Stimulated activated naive CD4-positive, alpha-beta T cell treated with Interleukin-2 at 50 U/mL for 16 hours (primary cell): ENCODE results near the gene POLR2A.
"Not testable (repeated sequence)": the region's sequence is repeated elsewhere in the genome, so short reads cannot be mapped to it uniquely, and the experiment has no call there.

Experiments used
- DNase-seq: peaks from one replicate; lab custom pipeline; 2025; lab: John Stamatoyannopoulos, UW

Gene POLR2A

DNA sequence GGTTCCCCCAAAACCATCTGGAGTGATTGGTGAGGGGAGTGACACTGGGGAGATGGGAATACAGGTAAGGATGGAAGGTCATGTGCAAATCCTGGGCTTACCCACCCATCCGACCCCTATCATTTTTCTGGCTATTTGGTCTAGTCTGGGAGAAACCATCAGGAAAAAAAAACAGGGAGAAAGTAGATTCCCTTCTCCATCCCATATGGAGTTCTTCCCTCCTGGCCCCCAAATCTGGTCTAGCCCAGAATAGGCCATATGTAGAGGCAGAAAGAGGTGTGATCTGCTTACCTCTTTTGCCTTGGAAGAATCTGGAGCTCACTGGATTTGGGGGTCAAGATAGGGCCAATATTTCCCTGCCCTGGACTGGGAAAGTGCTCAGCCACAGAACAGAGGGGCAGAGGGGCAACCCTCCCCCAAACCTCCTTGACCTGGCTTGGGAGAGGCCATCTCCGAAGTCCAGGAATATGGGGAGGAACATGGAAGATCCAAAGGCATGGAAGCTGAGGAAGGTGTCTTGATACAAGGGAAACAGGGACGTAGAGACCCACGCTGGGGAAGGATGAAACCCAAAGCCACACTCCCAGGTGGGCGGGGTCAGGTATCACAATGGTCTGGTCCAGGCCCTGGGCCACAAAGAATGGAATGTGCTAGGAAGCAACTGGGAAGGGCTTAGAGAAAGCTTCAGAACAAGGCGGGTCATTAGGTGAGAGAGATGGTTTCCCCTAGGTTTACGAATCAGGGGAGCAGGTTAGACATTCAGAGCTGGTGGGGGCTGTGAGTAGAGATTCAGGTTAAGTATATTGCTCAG is 23.1 kb upstream of the POLR2A start:
- no peak for DNase-seq

DNA sequence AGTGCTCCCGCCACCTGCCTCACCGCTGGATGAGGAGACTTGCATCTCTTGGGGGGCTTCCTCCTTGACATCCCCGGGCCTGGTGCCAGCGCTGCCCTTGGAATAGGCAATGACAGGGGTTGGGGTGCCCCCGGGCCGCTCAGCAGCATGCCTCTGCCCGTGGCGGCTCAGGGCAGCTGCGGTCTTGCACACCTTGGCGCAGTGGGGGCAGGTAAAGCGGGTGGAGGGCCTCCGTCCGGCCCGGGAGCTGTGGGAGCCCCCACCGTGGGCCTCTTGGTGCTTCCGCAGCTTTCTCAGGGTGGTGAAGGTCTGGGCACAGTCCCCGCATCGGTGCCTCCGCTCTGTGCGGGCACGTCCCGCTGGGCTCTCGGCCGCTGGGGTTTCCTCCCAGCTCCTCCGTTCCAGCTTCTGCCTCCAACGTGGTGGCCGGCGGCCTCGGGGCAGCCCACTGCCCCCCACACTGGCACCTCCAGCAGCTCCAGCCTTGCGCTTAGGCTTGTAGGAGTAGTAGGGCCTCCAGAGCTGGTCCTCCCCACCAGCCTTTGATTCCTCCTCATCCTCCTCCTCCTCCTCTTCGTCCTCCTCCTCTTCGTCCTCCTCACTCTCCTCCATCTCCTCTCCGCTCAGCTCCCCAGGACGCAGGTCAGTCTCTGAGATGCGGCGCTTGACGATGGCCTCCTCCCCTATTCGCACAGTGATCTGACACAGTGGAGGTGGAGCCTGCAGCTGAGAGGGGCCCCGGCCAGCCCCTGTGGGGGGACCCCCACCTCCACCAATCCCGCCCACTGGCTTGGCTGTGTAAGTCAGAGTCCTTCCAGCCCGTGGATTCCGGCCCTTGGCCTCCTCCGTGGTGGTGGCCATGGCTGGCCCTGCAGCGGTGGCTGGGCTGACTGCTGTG is 21.4 kb upstream of the POLR2A start:
- DNase-seq, result no peak

DNA sequence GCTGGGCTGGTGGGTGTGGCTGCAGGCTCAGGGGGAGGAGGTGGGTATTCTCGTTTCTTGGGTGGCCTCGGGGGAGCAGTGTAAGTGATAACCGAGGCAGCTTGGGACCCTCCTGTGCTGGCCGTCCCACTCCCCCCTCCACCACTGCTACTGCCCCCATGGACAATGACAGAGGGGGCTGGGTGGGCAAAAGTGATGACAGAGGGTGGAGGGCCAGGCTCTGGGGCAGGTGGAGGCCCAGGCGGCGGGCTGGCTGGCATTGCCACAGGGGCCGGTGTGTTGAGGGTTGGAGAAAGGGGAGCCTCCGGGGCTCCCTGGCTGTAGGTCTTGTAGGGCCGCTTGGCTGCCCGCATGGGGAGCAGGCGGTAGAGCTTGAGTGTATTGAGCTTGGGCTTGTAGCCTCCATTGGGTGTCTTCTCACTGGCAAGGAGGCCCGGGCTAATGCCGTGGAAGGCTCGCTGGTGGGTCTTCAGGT is 20.8 kb upstream of the POLR2A start:
- no peak for DNase-seq

DNA sequence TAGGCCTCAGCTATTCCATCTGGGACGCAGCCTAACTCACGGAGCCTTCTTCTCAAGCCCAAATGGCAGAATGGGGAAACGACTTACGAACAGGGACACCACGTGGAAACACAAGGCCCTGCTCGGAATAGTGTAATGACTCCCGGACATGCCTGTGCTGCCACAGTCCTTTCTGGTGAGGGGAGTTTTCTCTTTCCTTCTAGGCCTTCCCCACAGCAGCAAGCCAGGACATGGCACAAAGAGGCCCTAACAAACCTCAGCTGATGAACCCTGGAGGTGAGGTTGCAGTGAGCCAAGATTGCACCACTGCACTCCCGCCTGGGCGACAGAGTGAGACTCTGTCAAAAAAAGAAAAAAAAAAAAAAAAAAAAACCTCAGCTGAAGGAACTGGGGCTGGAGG is 20.1 kb upstream of the POLR2A start:
- DNase-seq, result no peak

DNA sequence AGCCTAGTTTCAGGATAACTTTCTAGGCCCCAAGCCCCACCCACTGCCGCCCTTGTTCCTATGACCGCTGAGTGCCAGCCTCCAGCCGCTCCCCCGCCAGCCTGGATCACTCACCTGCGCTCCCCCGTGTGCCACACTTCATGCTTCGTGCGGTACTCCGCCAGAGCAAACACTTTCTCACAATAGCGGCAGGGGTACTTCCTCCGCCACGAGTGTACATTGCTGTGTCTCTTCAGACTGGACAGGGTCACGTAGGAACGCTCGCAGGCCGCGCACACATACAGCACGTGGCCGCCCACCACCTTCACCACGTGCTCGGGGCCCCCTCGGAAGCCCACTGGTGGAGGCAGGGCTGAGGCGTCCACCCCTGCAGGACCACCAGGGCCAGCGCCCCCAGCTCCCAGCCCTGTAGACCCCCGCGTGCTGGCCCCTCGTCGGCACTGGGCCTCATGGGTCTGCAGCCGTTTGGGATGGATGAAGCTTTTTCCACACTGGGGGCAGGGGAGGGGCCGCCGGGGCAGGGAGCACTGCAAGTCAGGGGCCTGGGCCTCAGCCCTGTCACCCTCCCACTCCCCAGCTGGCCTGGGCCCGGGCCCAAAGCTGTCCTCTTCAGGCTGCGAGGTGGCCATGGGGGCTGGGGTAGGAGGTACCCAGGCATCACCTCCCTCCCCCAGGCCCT is 18.4 kb upstream of the POLR2A start:
- DNase-seq, result no peak

DNA sequence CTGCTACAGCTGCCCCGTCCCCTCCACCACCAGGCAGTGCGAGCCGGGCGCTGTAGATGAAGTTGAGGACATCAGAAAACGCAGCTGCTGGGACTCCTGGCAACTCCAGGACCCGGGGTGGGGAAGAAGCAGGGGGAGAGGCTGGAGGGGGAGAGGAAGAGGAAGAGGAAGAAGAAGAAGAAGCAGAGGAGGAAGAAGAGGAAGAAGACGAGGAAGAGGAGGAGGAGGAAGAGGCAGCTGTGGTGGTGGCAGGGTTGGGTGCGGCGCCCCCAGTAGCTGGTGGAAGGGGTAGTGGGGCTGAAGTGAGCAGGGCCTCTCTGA is 17.9 kb upstream of the POLR2A start:
- no peak for DNase-seq

GRCh38 chr17:7466639-7467341 is 17.4 kb upstream of the POLR2A start:
- no peak for DNase-seq

DNA sequence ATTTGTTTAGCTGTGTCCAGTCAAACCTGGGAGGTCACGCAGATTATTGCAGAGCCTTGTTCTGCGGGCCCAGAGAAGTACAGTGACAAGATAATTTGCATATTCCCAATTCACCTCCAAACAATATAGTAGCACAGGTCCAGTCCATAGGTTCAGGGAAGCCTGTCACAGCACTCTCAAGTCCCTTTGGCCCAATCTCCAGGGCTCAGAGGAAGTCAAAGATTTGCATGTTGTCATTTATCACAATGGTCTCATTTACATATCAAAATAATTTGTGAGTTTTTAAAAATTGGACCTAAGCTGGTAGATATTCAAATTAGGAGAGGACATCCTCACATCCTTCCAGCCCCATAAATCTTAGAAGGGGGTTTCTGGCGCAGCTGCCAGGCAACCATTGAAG is 16.7 kb upstream of the POLR2A start:
- no peak for DNase-seq

- no peak for DNase-seq
Measured at GRCh38 chr17:7468290-7468689, 15.9 kb upstream of the POLR2A start.

- no peak for DNase-seq
Measured at GRCh38 chr17:7468804-7469389, 15.3 kb upstream of the POLR2A start.

GRCh38 chr17:7469843-7470242 is 14.3 kb upstream of the POLR2A start:
- DNase-seq, result not testable (repeated sequence)

DNA sequence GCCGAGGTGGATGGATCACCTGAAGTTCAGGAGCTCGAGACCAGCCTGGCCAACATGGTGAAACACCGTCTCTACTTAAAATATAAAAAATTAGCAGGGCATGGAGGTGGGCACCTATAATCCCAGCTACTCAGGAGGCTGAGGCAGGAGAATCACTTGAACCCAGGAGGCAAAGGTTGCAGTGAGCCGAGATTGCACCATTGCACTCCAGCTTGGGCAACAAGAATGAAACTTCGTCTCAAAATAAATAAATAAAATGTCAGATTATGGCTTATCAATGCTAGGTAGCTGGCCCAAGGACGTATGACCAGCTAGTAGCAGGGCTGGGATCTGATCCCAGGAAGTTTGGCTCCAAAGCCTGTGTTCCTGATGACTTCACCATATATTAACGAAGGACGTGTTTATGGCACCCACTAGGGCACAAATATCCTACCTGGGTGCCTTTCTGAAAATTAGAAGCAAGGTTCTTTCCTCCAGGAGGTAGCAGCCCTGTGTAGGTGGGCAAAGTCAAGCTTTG is 13.7 kb upstream of the POLR2A start:
- DNase-seq, result not testable (repeated sequence)

GRCh38 chr17:7471729-7472128 is 12.4 kb upstream of the POLR2A start:
- DNase-seq, result no peak

DNA sequence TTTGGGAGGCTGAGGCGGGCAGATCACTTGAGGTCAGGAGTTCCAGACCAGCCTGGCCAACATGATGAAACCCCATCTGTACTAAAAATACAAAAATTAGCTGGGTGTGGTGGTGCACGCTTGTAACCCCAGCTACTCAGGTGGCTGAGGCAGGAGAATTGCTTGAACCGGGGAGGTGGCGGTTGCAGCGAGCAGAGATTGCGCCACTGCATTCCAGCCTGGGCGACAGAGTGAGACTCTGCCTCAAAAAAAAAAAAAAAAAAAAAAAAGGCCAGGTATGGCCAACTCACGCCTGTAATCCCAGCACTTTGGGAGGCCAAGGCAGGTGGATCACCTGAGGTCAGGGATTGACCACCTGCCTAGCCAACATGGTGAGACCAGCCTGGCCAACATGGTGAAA is 9.4 kb upstream of the POLR2A start:
- DNase-seq, result not testable (repeated sequence)

GRCh38 chr17:7475764-7476422 is 8.3 kb upstream of the POLR2A start:
- no peak for DNase-seq

DNA sequence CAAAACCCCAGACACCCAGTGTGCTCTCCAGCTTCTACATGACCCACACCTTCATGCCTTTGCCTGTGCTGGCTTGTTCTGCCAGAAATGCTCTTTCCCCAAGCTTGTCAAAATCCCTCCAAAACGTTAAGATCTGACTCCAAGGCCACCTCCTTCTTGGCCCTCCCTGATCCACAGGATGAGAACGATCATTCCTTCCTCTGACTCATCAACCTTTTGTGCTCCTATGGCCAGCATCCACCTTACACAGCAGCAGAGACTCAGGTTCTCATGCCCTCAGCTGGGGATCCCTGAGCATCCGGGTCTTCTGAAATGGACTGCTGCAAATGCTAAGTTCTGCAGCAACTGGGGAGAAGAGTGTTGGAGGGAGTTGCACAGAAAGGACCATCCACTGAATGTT is 7.7 kb upstream of the POLR2A start:
- DNase-seq, result no peak

GRCh38 chr17:7476951-7477350 is 7.2 kb upstream of the POLR2A start:
- no peak for DNase-seq

DNA sequence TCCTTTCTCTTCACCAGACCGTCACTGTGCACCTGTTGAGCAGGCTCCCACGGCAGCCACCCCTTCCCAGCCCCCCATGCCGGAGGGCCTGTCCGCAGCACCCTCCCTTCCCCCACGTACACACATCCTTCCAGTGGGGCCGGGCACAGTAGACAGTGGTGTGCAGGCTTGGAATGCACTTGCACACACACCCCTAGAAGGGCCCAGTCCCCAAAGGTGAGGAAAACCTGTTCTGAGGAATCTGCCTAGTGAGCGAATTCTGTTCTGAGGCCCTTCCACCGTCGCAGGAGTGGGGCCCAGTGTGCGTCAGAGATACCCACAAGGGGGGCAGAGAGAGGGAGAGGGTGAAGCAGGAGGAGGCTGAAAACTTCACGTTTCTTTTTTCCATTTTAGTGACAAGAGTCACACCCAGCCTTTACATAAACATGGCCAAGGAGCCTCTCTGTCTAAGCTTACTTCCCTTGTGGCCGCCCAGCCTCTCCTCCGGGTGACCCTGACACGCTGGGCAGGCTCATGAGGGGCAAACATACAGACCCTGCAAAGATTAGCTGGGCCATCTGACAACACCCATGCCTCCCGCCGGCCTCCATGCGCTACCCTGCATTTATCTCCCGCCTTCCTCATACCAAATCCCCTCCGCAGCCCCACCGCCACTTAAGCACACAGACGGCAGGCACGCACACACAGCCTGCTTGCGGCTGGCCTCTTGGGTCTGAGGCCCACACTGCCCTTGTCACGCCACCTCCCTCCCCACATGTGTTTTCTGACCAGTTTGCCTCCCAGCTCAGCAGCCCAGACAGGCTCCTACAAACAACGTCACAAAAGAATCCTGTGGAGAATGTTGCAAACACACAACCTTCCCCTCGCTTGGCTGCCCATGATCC is 6.5 kb upstream of the POLR2A start:
- DNase-seq, result no peak

- DNase-seq, result peak; percentile 46
Measured at GRCh38 chr17:7478276-7479212, 5.6 kb upstream of the POLR2A start.
